SKM-1 (cell line): ENCODE measurements around the gene SCN4B.
A peak's percentile ranks its signal among the peaks of the same experiment; 100 is the strongest.

Source experiments
- DNase-seq: peaks from one replicate; lab custom pipeline; 2025; ENCODE audit not compliant: unreplicated experiment; lab: John Stamatoyannopoulos, UW

SCN4B gene

DNA sequence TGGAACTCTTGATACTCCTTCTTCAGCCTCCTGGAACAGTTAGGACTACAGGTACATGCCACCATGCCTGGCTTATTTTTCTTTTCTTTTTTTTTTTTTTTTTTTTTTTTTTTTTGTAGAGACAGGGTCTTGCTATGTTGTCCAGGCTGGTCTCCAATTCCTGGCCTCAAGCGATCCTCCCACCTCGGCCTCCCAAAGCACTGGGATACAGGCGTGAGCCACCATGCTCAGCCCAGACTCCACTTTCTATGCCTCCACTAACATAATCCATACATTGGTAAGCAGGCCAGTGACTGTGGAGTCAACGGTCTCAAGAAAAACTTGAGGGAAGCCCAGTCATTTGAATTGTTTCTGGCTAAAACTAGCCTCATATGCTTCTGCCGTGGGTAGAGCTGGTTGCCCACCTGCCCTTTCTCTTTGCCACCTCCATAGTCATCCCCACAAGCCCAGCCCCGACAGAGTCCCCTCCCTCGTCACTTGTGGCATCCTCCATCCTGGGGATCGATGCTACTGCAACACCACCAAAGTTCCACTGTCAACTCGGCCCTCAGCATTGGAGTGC lies 21.5 kb upstream of the SCN4B start:
- DNase-seq, result no peak

DNA sequence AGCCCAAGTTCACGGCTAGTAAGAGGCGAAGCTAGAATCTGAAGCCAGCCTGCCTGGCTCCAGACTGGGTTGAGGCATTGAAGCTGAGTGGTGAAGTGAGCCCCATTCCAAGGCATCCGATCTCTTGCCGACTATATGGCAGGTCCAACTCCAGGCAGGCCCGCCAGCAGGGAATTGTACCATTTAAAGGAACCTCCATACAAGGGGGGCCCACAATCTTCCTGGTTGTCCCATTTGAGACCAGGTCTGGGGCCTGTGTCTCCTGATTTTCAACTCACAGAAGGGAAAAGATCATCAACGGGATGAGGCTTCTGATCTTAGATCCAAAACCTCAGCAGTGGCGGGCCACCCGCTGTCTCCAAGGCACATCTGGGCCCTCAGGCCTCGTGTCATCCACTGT lies 19.7 kb upstream of the SCN4B start:
- no peak for DNase-seq

GRCh38 chr11:118171269-118172062 lies 18.8 kb upstream of the SCN4B start:
- peak; percentile 56 for DNase-seq

DNA sequence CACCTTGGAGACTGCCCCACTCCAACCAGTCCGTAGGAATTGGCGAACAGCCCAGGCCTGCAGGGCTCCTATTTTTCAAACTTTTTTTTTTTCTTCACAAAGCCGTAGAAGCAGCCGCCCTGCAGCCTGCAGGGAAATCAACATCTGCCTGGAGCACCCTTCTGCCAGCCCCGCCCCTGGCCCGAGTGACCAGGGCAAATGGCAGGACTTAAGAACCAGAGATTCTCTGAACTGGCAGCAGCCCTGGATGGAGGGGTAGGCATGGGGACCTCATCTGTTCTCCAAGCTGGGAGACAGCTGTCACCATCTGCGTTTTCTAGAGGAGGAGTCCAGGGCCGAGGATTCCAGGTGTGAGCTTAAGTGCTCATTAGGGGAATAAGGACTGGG lies 18.3 kb upstream of the SCN4B start:
- no peak for DNase-seq

GRCh38 chr11:118170231-118170630 lies 17.6 kb upstream of the SCN4B start:
- no peak for DNase-seq

- no peak for DNase-seq
Observed at GRCh38 chr11:118169300-118170140, 16.9 kb upstream of the SCN4B start.

DNA sequence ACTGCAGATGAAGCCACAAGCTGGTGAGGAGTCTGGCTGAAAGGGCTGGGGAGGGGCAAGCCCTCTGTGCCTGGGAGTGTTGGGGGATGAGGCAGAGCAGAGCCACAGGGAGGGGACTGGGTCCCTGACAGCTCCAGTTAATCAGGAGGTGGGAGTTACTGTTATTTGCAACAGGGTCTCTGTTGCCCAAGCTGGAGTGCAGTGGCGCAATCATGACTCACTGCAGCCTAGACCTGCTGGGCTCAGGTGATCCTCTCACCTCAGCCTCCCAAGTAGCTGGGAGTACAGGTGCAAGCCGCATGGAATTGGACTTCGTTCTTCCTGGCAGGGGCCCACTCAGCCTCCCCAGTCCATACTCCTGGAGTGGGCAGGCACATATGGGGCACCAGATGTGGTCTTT lies 16.1 kb upstream of the SCN4B start:
- DNase-seq, result no peak

GRCh38 chr11:118168316-118168715 lies 15.7 kb upstream of the SCN4B start:
- no peak for DNase-seq

- DNase-seq, result no peak
Observed at GRCh38 chr11:118167906-118168305, 15.3 kb upstream of the SCN4B start.

- no peak for DNase-seq
Observed at GRCh38 chr11:118167253-118167652, 14.6 kb upstream of the SCN4B start.

- no peak for DNase-seq
Observed at GRCh38 chr11:118166641-118167040, 14.0 kb upstream of the SCN4B start.

DNA sequence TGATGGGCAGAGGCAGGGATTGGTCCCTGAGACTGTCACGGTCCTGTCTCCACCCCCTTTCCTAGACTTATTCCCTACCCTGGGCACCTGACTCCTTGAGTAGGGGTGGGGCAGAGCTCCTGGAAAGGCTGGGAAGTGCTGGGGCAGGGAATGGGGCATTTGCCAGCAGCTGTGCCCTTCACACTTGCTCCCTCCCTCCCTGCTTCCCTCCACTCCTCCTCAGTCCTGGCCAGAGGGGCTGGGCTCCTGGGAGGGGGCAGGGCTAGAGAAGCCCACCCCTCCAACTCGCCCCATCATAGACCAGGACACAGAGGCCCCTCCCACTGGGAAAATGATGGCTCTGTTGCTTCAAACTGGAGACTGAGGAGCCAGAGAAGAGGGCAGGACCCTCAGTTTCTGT lies 12.3 kb upstream of the SCN4B start:
- DNase-seq, result no peak

DNA sequence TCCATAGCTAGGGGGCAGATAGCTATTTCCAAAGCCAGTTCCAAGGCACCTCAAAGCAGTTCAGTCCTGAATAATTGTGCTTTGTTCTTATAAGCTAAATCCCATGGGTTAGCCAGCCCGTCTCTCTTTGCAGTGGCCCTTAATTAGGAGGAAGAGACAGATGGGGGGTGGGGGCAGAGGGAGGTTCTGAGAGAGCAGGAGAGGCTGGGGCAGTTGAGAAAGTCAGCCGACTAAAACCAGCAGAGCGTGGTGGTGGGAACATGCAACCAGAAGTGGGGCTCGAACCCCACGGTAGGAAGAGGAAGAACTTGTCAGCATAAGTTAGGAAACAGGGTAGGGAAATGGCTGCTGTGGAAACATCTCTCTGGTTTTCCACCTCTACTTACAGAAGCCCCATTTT lies 10.9 kb upstream of the SCN4B start:
- DNase-seq, result no peak

GRCh38 chr11:118162846-118163245 lies 10.2 kb upstream of the SCN4B start:
- DNase-seq, result no peak

DNA sequence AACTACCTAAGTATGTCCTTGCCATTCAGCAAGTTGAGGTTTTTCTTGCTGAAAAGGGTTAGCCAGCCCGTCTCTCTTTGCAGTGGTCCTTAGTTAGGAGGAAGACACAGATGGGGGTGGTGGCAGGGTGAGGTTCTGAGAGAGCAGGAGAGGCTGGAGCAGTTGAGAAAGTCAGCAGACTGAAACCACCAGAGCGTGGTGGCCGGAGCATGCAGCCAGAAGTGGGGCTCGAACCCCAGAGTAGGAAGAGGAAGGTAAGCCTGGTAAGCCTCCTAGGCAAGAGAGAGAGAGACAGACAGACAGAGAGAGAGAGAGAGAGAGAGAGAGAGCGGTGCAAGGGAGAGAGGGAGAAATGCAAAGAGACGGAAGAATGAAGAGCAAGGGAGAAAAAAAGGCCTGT lies 9.2 kb upstream of the SCN4B start:
- DNase-seq, result no peak

- DNase-seq, result no peak
Observed at GRCh38 chr11:118157186-118157895, 4.7 kb upstream of the SCN4B start.

DNA sequence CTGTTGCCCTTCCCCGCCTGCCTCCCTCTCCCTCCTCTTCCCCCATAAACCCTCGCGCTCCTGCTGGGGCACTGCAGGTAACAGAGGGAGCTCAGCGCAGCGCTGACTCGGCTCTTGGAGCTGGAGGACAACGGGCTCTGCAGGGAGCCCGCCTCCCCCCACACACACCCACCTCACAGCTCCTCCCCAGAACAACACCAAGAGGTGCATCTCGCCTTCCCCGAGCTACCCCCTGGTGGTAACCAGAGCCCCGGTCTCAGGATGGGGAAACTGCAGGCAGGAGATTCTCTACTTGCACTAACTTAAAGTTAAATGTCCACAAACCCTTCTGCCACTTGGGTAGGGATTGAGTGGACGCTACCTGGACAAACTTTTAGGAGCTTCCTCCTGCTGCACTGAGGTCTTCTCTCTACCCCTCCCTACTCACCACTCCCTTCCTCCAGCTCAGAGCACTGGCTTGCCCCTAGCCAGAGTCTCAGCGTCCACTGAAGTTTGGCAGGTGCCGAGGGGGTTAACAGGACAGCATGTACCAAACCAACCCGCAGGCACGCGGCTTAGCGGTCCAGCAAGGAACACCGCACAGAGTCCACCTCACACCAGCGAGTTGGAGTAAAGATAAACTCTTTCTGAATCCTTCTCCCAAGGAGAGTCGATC lies 4.0 kb upstream of the SCN4B start:
- no peak for DNase-seq

DNA sequence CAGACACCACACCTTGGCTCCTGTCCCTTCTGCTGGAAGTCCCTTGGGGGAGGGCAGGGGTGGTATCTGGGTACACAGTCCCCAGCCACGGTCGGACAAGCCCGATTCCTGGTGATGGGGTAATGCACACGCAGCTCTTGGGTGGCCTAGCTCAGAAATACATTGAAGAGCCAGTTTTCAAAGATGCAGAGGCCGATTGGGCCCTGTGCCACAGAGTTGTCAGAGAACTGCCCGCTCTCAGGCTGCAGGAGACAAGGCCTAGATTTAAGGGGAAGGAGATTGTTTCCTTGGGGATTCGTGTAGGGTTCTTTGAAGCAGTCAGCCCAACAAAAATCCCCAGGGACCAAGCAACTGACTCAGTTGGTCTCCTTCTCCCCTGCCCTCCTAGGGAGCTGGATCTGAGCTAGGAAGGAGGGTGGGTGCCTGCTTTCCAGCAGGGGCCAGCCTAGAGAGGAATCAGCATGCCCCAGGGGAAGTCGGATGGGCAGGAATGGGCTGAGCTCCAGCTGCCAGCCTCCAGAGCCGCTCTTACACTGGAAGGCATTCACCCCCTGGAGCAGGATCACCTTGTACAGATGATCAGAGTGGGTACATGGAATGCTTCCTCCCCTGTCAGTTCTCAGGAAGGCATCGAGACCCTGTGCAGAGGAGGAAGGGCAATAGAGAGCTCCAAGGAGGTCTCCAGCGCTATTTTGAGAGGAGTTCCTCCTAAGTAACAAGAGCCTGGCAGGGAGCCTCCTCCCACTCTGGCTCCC lies 3.3 kb upstream of the SCN4B start:
- no peak for DNase-seq

DNA sequence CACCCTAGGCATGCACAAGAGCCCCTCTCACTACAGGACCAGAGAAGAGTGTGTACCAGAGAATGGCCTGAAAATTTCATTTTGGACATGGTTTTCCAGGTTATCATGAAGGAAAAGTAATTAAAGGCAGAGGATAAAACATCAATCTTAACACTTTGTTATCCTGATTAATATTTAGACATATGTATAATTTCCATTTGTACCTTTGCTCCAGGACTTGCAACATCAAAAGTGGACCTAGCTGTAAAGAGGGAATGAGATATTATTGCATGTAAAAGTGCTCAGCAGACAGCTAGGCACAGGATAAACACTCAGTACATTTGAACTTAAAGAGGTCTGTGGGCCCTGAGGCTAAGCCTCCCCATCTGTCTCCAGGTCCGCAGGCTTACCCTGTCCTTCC lies 2.0 kb upstream of the SCN4B start:
- no peak for DNase-seq

DNA sequence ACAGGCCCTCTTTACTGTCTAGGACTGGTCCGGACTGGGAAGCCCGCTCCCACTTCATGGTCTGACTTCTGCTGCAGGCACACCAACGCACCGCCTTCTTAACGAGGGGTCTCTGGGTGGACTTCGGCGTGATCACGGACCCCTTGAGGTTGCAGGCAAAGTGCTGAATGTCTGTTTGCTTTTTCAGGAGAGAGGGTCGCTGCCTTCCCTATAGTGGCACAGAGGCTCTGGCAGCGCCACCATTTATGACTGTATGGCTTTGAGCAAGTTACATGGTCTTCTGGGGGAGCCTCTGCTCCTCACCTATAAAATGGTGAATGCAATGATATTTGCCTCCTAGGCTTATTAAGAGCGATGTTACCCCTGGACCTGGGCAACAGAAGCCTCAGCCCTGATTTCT lies 1.4 kb upstream of the SCN4B start:
- DNase-seq, result no peak
